ENCODE measurements around the gene JAGN1.

DNA sequence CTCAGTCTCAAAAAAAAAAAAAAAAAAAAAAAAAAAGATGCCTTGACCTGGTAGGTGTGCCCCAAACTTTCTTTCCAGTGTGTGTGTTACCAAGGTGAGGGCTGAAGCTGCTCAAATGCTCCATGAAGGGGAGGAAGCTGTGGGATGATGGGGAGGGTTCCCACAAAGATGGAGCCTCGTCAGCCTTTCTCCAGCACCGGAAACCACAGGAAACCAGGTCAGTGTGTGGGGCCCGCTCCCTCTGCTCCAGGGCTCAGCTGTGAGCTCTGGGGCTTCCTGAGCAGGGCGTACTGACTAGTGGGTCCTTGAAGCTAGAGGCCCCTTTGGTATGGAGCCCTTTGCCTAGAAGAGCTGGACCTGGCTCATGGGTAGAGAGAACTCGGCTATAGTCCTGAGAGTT is 11.6 kb downstream of the JAGN1 start:
- no peak for TF ChIP-seq CTCF (IDR thresholded peaks at IDR 0.05)
- no peak for TF ChIP-seq POLR2A (IDR thresholded peaks at IDR 0.05)
